Transverse colon (tissue), 3 donors: ENCODE results near the gene APOLD1.

Experiments used
- CTCF ChIP-seq, 5 experiments: fragments of 200-600 bp in 3 of 5; fragments of 450-650 bp in 2 of 5; sonication (generic) in 3 of 5; IDR thresholded peaks; 1 replicate in 2 of 5; 2 replicates in 3 of 5; pipeline ENCODE4 v1.5.1; 2016 to 2017; ENCODE audit warnings: antibody characterized with exemption in 5 of 5, inconsistent platforms in 3 of 5, mild to moderate bottlenecking in 2 of 5, moderate library complexity in 1 of 5
- EP300 ChIP-seq: sonication (generic); formaldehyde crosslinking; IDR thresholded peaks from one replicate; pipeline ENCODE4 v1.6.1; 2017; ENCODE audit warnings: antibody characterized with exemption, low read depth
- POLR2A ChIP-seq: fragments of 450-650 bp; IDR thresholded peaks from one replicate; pipeline ENCODE4 v1.6.1; 2016; ENCODE audit warnings: antibody characterized with exemption, mild to moderate bottlenecking, moderate library complexity

GRCh38 chr12:12810553-12811021 is 25.1 kb downstream of the APOLD1 start:
- no peak for TF ChIP-seq POLR2A
- no peak for TF ChIP-seq CTCF (IDR thresholded peaks at IDR 0.05)
- TF ChIP-seq EP300: no peak
